Transverse colon (tissue), 4 donors: ENCODE data around the gene C4orf17. TPM values are rescaled to one million over a fixed set of nuclear protein-coding genes. Genes with fewer than 3 reads are reported as not detected.

Source experiments
- DNase-seq: peaks from one replicate; pipeline ENCODE4 v3.0.0-alpha.2; 2019
- H3K27ac ChIP-seq, 4 donors: fragments of 200-600 bp; sonication (generic); 2 replicates each; pipeline ENCODE4 v1.5.1; 2016 to 2018; ENCODE audit warnings: inconsistent platforms in 4 of 4
- H3K27me3 ChIP-seq: fragments of 200-600 bp; sonication (generic); 2 replicates; pipeline ENCODE4 v1.5.1; 2017; ENCODE audit warnings: inconsistent platforms
- H3K36me3 ChIP-seq, 4 donors: fragments of 200-600 bp; sonication (generic); 2 replicates each; pipeline ENCODE4 v1.5.1; 2017 to 2019; ENCODE audit warnings: inconsistent platforms in 4 of 4
- H3K4me1 ChIP-seq, 4 donors: fragments of 200-600 bp; sonication (generic); 2 replicates each; pipeline ENCODE4 v1.5.1; 2017 to 2020; ENCODE audit warnings: inconsistent platforms in 4 of 4
- H3K4me3 ChIP-seq, 4 donors: fragments of 200-600 bp; sonication (generic); 1 replicate in 1 of 4; 2 replicates in 3 of 4; pipeline versions ENCODE4 v1.5.1 to v1.6.1; 2017 to 2019; ENCODE audit warnings: inconsistent platforms in 4 of 4
- H3K9me3 ChIP-seq, 2 donors: fragments of 200-600 bp; sonication (generic); 2 replicates each; pipeline ENCODE4 v1.5.1; 2017 to 2019; ENCODE audit warnings: inconsistent platforms in 2 of 2
- EP300 ChIP-seq: sonication (generic); formaldehyde crosslinking; IDR thresholded peaks from one replicate; pipeline ENCODE4 v1.6.1; 2017; ENCODE audit warnings: antibody characterized with exemption, low read depth
- POLR2A ChIP-seq: fragments of 450-650 bp; IDR thresholded peaks from one replicate; pipeline ENCODE4 v1.6.1; 2016; ENCODE audit warnings: antibody characterized with exemption, mild to moderate bottlenecking, moderate library complexity
- POLR2AphosphoS5 ChIP-seq, 3 donors: sonication (generic); formaldehyde crosslinking; IDR thresholded peaks; one replicate each; pipeline ENCODE4 v1.6.1; 2016; ENCODE audit warnings: antibody characterized with exemption in 3 of 3
- WGBS, 2 donors: methylation state at CpG; one replicate each; pipeline ENCODE4 v1.1.5; 2018; ENCODE audit warnings: low coverage in 1 of 2; 5-methylcytosine and 5-hydroxymethylcytosine counted together
- in situ Hi-C, 4 donors: fragments of 200-750 bp; cut with MboI; loops; one replicate each; pipeline versions ENCODE4 v1.15.0 to v1.15.1; 2017; ENCODE audit warnings: low sequenced_read_pairs in 3 of 4, low pct_ligation_motif_present in 1 of 4, low pct_unique_long_range_greater_than_20kb in 1 of 4
- intact Hi-C: fragments of 100-400 bp; cut with DNase I; formaldehyde crosslinking; loops from one replicate; pipeline ENCODE4 v1.15.1; 2023; ENCODE audit warnings: low total_unique reads
- total RNA-seq, 4 donors: library from RNA; depleted of rRNA; stranded (reverse); fragments of >200 nt; gene quantifications; one replicate each; pipeline ENCODE4 v1.1.0, GENCODE V29; 2016
- TF ChIP-seq, protein P1 (sequence below), 5 experiments: fragments of 200-600 bp in 3 of 5; fragments of 450-650 bp in 2 of 5; sonication (generic) in 3 of 5; IDR thresholded peaks; 1 replicate in 2 of 5; 2 replicates in 3 of 5; pipeline ENCODE4 v1.5.1; 2016 to 2017; ENCODE audit warnings: antibody characterized with exemption in 5 of 5, inconsistent platforms in 3 of 5, mild to moderate bottlenecking in 2 of 5, moderate library complexity in 1 of 5

The C4orf17 gene
- total RNA-seq, 4 donors from 2014 or later, result not detected

GRCh38 chr4:99587803-99588202, 77.0 kb downstream of the C4orf17 start:
- no peak overlapping the region for H3K27ac ChIP-seq
- no peaks in the 10 kb centered on the region for H3K9me3 ChIP-seq
- H3K27me3 ChIP-seq, result no peaks in the 10 kb centered on the region
- WGBS, 2 donors, result 47% methylated on average over 1 of the region's 1 CpG
- peaks cover 0 to 26% (median 17%) of the 10 kb centered on the region in 4 donors for H3K4me1 ChIP-seq
- TF ChIP-seq EP300 (no peak), POLR2AphosphoS5 (IDR thresholded peaks at IDR 0.05) (no peak), POLR2A (no peak)
- TF ChIP-seq, protein P1, sequence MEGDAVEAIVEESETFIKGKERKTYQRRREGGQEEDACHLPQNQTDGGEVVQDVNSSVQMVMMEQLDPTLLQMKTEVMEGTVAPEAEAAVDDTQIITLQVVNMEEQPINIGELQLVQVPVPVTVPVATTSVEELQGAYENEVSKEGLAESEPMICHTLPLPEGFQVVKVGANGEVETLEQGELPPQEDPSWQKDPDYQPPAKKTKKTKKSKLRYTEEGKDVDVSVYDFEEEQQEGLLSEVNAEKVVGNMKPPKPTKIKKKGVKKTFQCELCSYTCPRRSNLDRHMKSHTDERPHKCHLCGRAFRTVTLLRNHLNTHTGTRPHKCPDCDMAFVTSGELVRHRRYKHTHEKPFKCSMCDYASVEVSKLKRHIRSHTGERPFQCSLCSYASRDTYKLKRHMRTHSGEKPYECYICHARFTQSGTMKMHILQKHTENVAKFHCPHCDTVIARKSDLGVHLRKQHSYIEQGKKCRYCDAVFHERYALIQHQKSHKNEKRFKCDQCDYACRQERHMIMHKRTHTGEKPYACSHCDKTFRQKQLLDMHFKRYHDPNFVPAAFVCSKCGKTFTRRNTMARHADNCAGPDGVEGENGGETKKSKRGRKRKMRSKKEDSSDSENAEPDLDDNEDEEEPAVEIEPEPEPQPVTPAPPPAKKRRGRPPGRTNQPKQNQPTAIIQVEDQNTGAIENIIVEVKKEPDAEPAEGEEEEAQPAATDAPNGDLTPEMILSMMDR (IDR thresholded peaks at IDR 0.05), result no peak
- DNase-seq, result no peak
- H3K36me3 ChIP-seq, result no peaks in the 10 kb centered on the region
- intact Hi-C loops (no loop called here), in situ Hi-C loops (no loop called here)
- no peak overlapping the region for H3K4me3 ChIP-seq

- 53 to 68% methylated on average over 3 of the region's 3 CpGs for WGBS, 2 donors
- TF ChIP-seq EP300, result no peak
- no peak for TF ChIP-seq POLR2A
- TF ChIP-seq, protein P1 (IDR thresholded peaks at IDR 0.05), result no peak
- no peak for TF ChIP-seq POLR2AphosphoS5 (IDR thresholded peaks at IDR 0.05)
- intact Hi-C loops (no loop called here), in situ Hi-C loops (no loop called here)
- Histone ChIP-seq H3K4me3 (no peak overlapping the region), H3K36me3 (no peaks in the 10 kb centered on the region), H3K27ac (no peak overlapping the region), H3K27me3 (no peaks in the 10 kb centered on the region), H3K9me3 (no peaks in the 10 kb centered on the region), H3K4me1 (peaks cover 0 to 12% (median 4%) of the 10 kb centered on the region in 4 donors)
- peak; percentile 12 for DNase-seq
Measured at GRCh38 chr4:99591757-99592156, 80.9 kb downstream of the C4orf17 start.

Other genes with a start within 250 kb of the C4orf17 start
- not detected for gene ADH1A, start 220.0 kb upstream of the C4orf17 start, total RNA-seq
- gene ADH1B, start 189.6 kb upstream of the C4orf17 start, total RNA-seq, result 100 to 1,000 TPM in 2 of 4 donors, 10 to 100 TPM in 2; 64.3 to 318 (median 114) TPM
- 100 to 1,000 TPM in 2 of 4 donors, 10 to 100 TPM in 2; 28.1 to 496 (median 231) TPM for gene ADH1C, start 158.3 kb upstream of the C4orf17 start, total RNA-seq
- not detected for gene ADH7, start 75.7 kb upstream of the C4orf17 start, total RNA-seq
- 1 to 10 TPM in 3 of 4 donors, not detected in 1; 6.0 to 8.1 (median 6.8) TPM for gene TRMT10A, start 53.0 kb downstream of the C4orf17 start, total RNA-seq
- under 1 TPM in 1 of 4 donors, not detected in 3; 0.41 TPM for gene MTTP, start 63.8 kb downstream of the C4orf17 start, total RNA-seq
- gene C4orf54, start 146.8 kb downstream of the C4orf17 start, total RNA-seq, result not detected